Body of pancreas (tissue), 4 donors: Measurements from ENCODE around the gene CLDN6.

Source experiments
- CTCF ChIP-seq, 7 experiments: fragments of 450-650 bp in 4 of 7; fragments of 200-600 bp in 3 of 7; sonication (generic) in 3 of 7; IDR thresholded peaks; one replicate each; pipeline ENCODE4 v1.5.1; 2016 to 2019; ENCODE audit warnings: antibody characterized with exemption in 7 of 7
- POLR2A ChIP-seq, 3 donors: fragments of 450-650 bp; IDR thresholded peaks; one replicate each; pipeline ENCODE4 v1.6.1; 2016; ENCODE audit warnings: antibody characterized with exemption in 3 of 3, mild to moderate bottlenecking in 2 of 3

- TF ChIP-seq CTCF (IDR thresholded peaks at IDR 0.05) (no peak), POLR2A (IDR thresholded peaks at IDR 0.05) (no peak)
These were observed 44.9 kb downstream of the CLDN6 start for GRCh38 chr16:2973093-2973492.
